ENCODE measurements around the gene EXOC4. TPM values are rescaled to one million over a fixed set of nuclear protein-coding genes. Genes with fewer than 3 reads are reported as not detected.
A peak's percentile ranks its signal among the peaks of the same experiment; 100 is the strongest.

Gene EXOC4
- total and polyA plus RNA-seq, 2 of the 13 experiments (the other 11 are each of a cell fraction or from before 2014, with no cell fraction given) = 22.5 to 39.0 TPM

DNA sequence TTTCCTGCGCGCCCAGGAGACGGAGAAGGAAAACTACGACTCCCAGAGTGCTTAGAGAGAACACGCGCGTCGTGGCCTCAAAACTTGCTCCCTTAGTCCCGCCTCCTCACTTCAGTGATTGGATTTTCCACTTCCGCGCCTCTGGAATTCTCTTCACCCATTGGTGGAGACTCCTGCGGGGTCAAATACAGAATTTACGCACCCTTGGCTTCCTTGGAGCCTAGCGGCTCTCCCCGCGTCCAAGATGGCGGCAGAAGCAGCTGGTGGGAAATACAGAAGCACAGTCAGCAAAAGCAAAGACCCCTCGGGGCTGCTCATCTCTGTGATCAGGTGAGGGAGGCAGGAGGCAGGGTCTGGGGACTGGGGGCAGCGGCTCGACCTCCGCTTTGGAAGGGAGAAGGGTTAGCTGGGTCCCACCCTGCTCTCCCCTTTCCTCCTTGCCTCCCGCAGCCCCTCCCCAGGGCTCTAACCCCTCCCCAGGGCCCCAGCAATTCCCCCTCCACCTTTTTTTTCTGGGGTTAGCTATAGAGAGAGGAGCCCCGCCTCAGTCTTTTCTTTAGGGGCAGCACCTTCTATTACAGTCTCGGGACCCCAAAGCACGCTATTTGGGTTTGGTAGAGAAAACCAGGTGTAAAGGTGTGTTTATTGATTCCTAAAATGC, at the start of gene EXOC4 (continued):
- TF ChIP-seq POGK (CRISPR knock-in tag; conservative IDR thresholded peaks at IDR 0.05) = no peak
- TF ChIP-seq ZNF576 (CRISPR knock-in tag; IDR thresholded peaks at IDR 0.05) = no peak
- no peak for TF ChIP-seq ATM (IDR thresholded peaks at IDR 0.05; ENCODE audit: borderline replicate concordance)
- TF ChIP-seq NCOA1 (CRISPR knock-in tag; IDR thresholded peaks at IDR 0.05) = no peak
- TF ChIP-seq TFDP1 (CRISPR knock-in tag; IDR thresholded peaks at IDR 0.05; ENCODE audit: borderline replicate concordance) = peak; percentile 77; the same call in 1 of the 2 replicates
- no peak for TF ChIP-seq ZNF33A (CRISPR knock-in tag; IDR thresholded peaks at IDR 0.05; ENCODE audit: borderline replicate concordance)
- no peak for TF ChIP-seq ZNF124 (CRISPR knock-in tag; IDR thresholded peaks at IDR 0.05)
- TF ChIP-seq NONO (IDR thresholded peaks at IDR 0.05) = no peak
- no peak for TF ChIP-seq NONO (CRISPR knock-in tag; conservative IDR thresholded peaks at IDR 0.05)
- TF ChIP-seq IRX3 (CRISPR knock-in tag; IDR thresholded peaks at IDR 0.05; ENCODE audit: borderline replicate concordance, low read depth) = no peak
- TF ChIP-seq NFRKB (IDR thresholded peaks at IDR 0.05) = 0 out of 2 replicates have a peak, but pooled peaks have one; percentile 37
- no peak for TF ChIP-seq SRSF9 (IDR thresholded peaks at IDR 0.05; ENCODE audit: borderline replicate concordance, insufficient read depth, low read depth, low read length, poor library complexity, severe bottlenecking)
- no peak for TF ChIP-seq ZNF3 (CRISPR knock-in tag; IDR thresholded peaks at IDR 0.05)
- TF ChIP-seq HOXD1 (CRISPR knock-in tag; IDR thresholded peaks at IDR 0.05) = no peak
- TF ChIP-seq SP4 (CRISPR knock-in tag; IDR thresholded peaks at IDR 0.05) = no peak
- TF ChIP-seq ZNF414 (CRISPR knock-in tag; IDR thresholded peaks at IDR 0.05) = no peak
- no peak for TF ChIP-seq TBL1XR1 (IDR thresholded peaks at IDR 0.05; ENCODE audit: borderline replicate concordance, low read length, partially characterized antibody)
- 0 out of 2 replicates have a peak, but pooled peaks have one; percentile 25 for TF ChIP-seq DNMT3B (CRISPR knock-in tag; conservative IDR thresholded peaks at IDR 0.05)
- TF ChIP-seq TARDBP (CRISPR knock-in tag; IDR thresholded peaks at IDR 0.05) = no peak
- 0 out of 2 replicates have a peak, but pooled peaks have one; percentile 31 for TF ChIP-seq PHF21A (CRISPR knock-in tag; IDR thresholded peaks at IDR 0.05)
- TF ChIP-seq, protein P1, sequence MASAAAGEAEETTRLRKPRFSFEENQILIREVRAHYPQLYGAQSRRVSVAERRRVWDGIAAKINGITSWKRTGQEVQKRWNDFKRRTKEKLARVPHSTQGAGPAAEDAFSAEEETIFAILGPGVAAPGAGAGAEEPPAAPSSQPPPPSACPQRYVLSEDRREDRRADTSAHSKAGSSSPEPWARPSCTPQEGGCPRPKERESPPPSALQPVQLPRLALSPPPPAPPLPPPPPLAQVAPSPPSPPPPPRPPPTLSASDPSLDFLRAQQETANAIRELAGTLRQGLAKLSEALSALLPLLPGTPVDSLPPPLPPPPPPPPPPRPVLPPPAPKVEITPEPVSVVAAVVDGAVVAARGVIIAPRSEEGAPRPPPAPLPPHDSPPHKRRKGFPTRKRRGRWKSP (CRISPR knock-in tag; IDR thresholded peaks at IDR 0.05) = peak; percentile 40; the same call in 1 of the 2 replicates
- TF ChIP-seq ZFP41 (CRISPR knock-in tag; IDR thresholded peaks at IDR 0.05; ENCODE audit: borderline replicate concordance) = no peak
- no peak for TF ChIP-seq ZNF670 (CRISPR knock-in tag; IDR thresholded peaks at IDR 0.05; ENCODE audit: borderline replicate concordance)
- no peak for TF ChIP-seq TMF1 (CRISPR knock-in tag; IDR thresholded peaks at IDR 0.05; ENCODE audit: low read depth)
- TF ChIP-seq TOPORS (CRISPR knock-in tag; IDR thresholded peaks at IDR 0.05) = no peak
- no peak for TF ChIP-seq ZNF816 (CRISPR knock-in tag; IDR thresholded peaks at IDR 0.05; ENCODE audit: borderline replicate concordance)
- TF ChIP-seq IRF2 (CRISPR knock-in tag; IDR thresholded peaks at IDR 0.05) = peak; percentile 66

All from HepG2 (cell line).